ENCODE data around the gene SLC11A2.

- TF ChIP-seq POLR2A (IDR thresholded peaks at IDR 0.05): no peak
- no peak for TF ChIP-seq CTCF (IDR thresholded peaks at IDR 0.05)
- no peak for TF ChIP-seq POLR2AphosphoS5 (IDR thresholded peaks at IDR 0.05)
Observed at GRCh38 chr12:50949801-50950302, 76.3 kb downstream of the SLC11A2 start.

Measured in breast epithelium (tissue), 3 donors.